ENCODE measurements around the gene P3H1. TPM values are rescaled to one million over a fixed set of nuclear protein-coding genes. Genes with fewer than 3 reads are reported as not detected.
"Not testable (repeated sequence)": the region's sequence is repeated elsewhere in the genome, so short reads cannot be mapped to it uniquely, and the experiment has no call there.

Gene P3H1
- total RNA-seq, 4 donors from 2014 or later = 5.5 to 12.4 (median 7.2) TPM

DNA sequence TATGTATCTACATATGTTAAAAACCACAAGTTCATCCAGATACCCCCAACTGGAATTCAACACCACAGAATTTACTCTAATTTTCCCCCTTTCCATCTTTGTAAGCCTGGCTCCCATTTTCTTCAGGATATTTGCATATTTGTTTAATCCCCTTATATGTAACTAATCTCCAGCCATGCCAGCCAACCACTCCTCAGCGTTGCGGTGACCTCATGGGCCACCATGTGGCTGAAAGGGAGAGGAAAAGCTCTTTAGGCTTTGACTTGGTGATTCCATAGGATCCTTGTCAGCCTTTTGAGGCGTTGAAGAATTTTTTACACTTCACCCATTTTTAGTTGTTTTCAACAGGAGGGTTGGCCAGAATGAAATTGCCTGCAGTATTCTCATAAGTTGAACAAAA lies 36.8 kb downstream of the P3H1 start:
- Histone ChIP-seq H3K36me3 (no peaks in the 10 kb centered on the region), H3K4me1 (no peaks in the 10 kb centered on the region), H3K4me3 (no peak overlapping the region), H3K27ac (no peak overlapping the region), H3K9me3 (no peaks in the 10 kb centered on the region), H3K27me3 (no peaks in the 10 kb centered on the region)
- no peak for DNase-seq
- WGBS, 2 donors = 79 to 86% methylated on average over 3 of the region's 3 CpGs
- no peak for TF ChIP-seq POLR2A (IDR thresholded peaks at IDR 0.05)
- TF ChIP-seq, protein P1, sequence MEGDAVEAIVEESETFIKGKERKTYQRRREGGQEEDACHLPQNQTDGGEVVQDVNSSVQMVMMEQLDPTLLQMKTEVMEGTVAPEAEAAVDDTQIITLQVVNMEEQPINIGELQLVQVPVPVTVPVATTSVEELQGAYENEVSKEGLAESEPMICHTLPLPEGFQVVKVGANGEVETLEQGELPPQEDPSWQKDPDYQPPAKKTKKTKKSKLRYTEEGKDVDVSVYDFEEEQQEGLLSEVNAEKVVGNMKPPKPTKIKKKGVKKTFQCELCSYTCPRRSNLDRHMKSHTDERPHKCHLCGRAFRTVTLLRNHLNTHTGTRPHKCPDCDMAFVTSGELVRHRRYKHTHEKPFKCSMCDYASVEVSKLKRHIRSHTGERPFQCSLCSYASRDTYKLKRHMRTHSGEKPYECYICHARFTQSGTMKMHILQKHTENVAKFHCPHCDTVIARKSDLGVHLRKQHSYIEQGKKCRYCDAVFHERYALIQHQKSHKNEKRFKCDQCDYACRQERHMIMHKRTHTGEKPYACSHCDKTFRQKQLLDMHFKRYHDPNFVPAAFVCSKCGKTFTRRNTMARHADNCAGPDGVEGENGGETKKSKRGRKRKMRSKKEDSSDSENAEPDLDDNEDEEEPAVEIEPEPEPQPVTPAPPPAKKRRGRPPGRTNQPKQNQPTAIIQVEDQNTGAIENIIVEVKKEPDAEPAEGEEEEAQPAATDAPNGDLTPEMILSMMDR (IDR thresholded peaks at IDR 0.05) = no peak
- intact Hi-C loops (cut with DNase I) = no loop called here

- H3K36me3 ChIP-seq; H3K9me3 ChIP-seq; H3K27me3 ChIP-seq; H3K27ac ChIP-seq; intact Hi-C loops (cut with DNase I); H3K4me1 ChIP-seq; DNase-seq; H3K4me3 ChIP-seq: not testable (repeated sequence)
- WGBS, 2 donors = 97 to 98% methylated on average over 4 of the region's 4 CpGs
Measured at GRCh38 chr1:42725820-42726219, 41.0 kb downstream of the P3H1 start.

DNA sequence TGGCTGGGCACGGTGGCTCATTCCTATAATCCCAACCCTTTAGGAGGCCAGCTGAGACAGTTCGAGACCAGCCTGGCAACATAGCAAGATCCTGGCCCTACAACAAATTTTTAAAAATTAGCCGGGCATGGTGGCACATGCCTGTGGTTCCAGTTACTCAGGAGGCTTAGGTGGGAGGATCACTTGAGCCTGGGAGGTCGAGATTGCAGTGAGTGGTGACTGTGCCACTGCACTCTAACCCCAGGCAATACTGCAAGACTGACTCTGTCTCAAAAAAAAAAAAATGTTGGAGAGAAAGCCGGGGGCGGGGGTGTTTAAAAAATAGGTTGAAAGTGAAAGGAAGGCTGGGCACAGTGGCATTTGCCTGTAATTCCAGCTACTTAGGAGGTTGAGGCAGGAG lies 43.3 kb downstream of the P3H1 start:
- TF ChIP-seq, protein P1 (IDR thresholded peaks at IDR 0.05) = no peak
- no peak for TF ChIP-seq POLR2A (IDR thresholded peaks at IDR 0.05)
- Histone ChIP-seq H3K27ac (no peak overlapping the region), H3K27me3 (no peaks in the 10 kb centered on the region), H3K36me3 (peaks cover 0 to under 1% (median 0%) of the 10 kb centered on the region in 3 donors), H3K4me1 (no peaks in the 10 kb centered on the region), H3K4me3 (no peak overlapping the region), H3K9me3 (no peaks in the 10 kb centered on the region)
- DNase-seq = no peak
- intact Hi-C loops (cut with DNase I) = no loop called here
- WGBS, 2 donors = 45 to 53% methylated on average over 6 of the region's 6 CpGs

DNA sequence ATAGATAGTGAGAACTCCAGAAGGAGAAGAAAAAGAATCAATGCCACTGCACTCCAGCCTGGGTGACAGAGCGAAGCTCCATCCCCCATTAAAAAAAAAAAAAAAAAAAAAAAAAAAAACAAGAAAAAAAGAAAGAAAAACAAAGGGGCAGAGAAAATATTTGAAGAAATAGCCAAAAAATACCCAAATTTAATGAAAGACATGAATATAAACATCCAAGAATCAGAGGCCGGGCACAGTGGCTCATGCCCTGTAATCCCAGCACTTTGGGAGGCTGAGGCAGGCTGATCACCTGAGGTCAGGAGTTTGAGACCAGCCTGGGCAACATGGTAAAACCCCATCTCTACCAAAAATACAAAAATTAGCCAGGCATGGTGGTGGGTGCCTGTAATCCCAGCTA lies 44.4 kb downstream of the P3H1 start:
- WGBS, 2 donors = 72 to 90% methylated on average over 2 of the region's 2 CpGs
- H3K27ac ChIP-seq; H3K27me3 ChIP-seq; intact Hi-C loops (cut with DNase I); H3K4me3 ChIP-seq; H3K9me3 ChIP-seq; DNase-seq; H3K4me1 ChIP-seq: not testable (repeated sequence)
- peaks cover 0 to 11% (median 0%) of the 10 kb centered on the region in 3 donors for H3K36me3 ChIP-seq

DNA sequence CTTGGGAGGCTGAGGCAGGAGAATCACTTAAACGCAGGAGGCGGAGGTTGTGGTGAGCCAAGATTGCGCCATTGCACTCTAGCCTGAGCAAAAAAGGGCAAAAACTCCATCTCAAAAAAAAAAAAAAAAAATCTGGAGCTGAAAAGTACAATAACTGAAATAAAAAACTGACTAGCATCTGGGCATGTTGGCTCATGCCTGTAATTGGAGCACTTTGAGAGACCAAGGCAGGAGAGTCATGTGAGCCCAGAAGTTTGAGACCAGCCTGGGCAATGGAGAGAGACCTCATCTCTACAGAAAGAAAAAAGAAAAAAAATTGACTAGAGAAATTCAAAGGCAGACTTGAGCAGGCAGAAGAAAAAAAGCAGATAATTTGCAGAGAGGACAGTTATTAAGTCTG lies 44.9 kb downstream of the P3H1 start:
- no peak for TF ChIP-seq POLR2A (IDR thresholded peaks at IDR 0.05)
- TF ChIP-seq, protein P1 (IDR thresholded peaks at IDR 0.05) = no peak
- Histone ChIP-seq H3K4me1 (no peaks in the 10 kb centered on the region), H3K9me3 (no peaks in the 10 kb centered on the region), H3K36me3 (peaks cover 0 to 11% (median 0%) of the 10 kb centered on the region in 3 donors), H3K27ac (no peak overlapping the region), H3K4me3 (no peak overlapping the region), H3K27me3 (no peaks in the 10 kb centered on the region)
- 89 to 100% methylated on average over 1 to 3 of the region's 3 CpGs for WGBS, 2 donors
- intact Hi-C loops (cut with DNase I) = no loop called here
- DNase-seq = no peak

DNA sequence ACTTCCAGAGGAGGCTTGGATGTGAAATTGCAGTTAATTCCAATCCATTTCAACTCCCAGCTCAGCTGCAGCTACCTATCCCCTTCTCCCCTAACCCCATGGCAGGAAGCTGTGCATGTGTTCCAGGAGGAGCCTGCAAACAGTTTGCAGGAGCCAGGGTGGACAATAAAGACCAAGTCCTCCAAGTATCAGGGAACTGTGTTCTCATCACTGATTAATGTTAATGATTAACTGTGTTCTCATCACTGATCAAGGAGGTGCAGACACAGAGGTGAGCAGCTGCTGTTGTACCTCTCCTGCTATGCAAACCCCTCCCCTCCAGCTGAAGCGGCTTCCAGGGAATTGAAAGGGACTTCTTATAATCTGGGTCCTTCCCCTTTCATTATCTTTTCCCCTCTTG lies 46.0 kb downstream of the P3H1 start:
- Histone ChIP-seq H3K9me3 (no peaks in the 10 kb centered on the region), H3K4me3 (no peak overlapping the region), H3K36me3 (peaks cover 0 to 21% (median 0%) of the 10 kb centered on the region in 3 donors), H3K4me1 (no peaks in the 10 kb centered on the region), H3K27ac (no peak overlapping the region), H3K27me3 (no peaks in the 10 kb centered on the region)
- 100% methylated on average over 1 of the region's 1 CpG for WGBS, 2 donors
- intact Hi-C loops (cut with DNase I) = no loop called here
- DNase-seq = no peak
- no peak for TF ChIP-seq POLR2A (IDR thresholded peaks at IDR 0.05)
- TF ChIP-seq, protein P1 (IDR thresholded peaks at IDR 0.05) = no peak

DNA sequence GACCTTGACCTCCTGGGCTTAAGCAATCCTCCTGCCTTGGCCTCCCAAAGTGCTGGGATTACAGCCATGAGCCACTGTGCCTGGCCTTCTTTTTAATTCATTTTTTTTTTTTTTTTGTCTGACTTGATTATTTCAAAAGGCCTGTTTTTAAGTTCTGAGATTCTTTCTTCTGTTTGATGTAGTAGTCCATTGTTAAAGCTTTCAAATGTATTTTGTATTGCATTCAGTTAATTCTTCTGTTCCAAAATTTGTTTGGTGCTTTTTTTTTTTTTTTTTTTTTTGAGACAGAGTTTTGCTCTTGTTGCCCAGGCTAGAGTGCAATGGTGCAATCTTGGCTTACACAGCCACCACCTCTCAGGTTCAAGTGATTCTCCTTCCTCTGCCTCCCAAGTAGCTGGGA lies 52.4 kb downstream of the P3H1 start:
- DNase-seq; intact Hi-C loops (cut with DNase I): not testable (repeated sequence)
- H3K36me3 ChIP-seq = peaks cover 0 to 73% (median 0%) of the 10 kb centered on the region in 3 donors

More for the DNA sequence above, 52.4 kb downstream of the P3H1 start:
- not testable (repeated sequence) for H3K27me3 ChIP-seq, H3K4me1 ChIP-seq, H3K4me3 ChIP-seq, H3K27ac ChIP-seq
- peaks cover 0 to 20% (median 5%) of the 10 kb centered on the region in 3 donors for H3K9me3 ChIP-seq

All from esophagus squamous epithelium (tissue), 5 donors.